GM23248 (cell line): ENCODE measurements around the gene PLCH1. TPM values are rescaled to one million over a fixed set of nuclear protein-coding genes. Genes with fewer than 3 reads are reported as not detected.
"Not testable (repeated sequence)": the region's sequence is repeated elsewhere in the genome, so short reads cannot be mapped to it uniquely, and the experiment has no call there.

ENCODE experiments used
- DNase-seq: peaks from one replicate; pipeline ENCODE4 v3.0.0-alpha.2; 2015
- H2AFZ ChIP-seq: fragments of 200-600 bp; sonication (generic); 2 replicates; pipeline ENCODE4 v1.6.1; 2016; ENCODE audit warnings: antibody characterized with exemption
- H3F3A ChIP-seq: fragments of 200-600 bp; sonication (generic); 2 replicates; pipeline ENCODE4 v1.6.1; 2016; ENCODE audit warnings: mild to moderate bottlenecking, antibody characterized with exemption, mixed run types; ENCODE audit not compliant: insufficient read depth
- H3K27ac ChIP-seq: fragments of 200-600 bp; sonication (generic); 2 replicates; pipeline ENCODE4 v1.5.1; 2016; ENCODE audit warnings: mild to moderate bottlenecking
- H3K27me3 ChIP-seq: fragments of 200-600 bp; sonication (generic); replicated peaks from 2 replicates; pipeline ENCODE4 v1.6.1; 2016; ENCODE audit warnings: mild to moderate bottlenecking; ENCODE audit not compliant: insufficient read depth
- H3K36me3 ChIP-seq: fragments of 200-600 bp; sonication (generic); 2 replicates; pipeline ENCODE4 v1.6.1; 2016; ENCODE audit warnings: low read depth, mild to moderate bottlenecking
- H3K4me1 ChIP-seq: fragments of 200-600 bp; sonication (generic); 2 replicates; pipeline ENCODE4 v1.6.1; 2016; ENCODE audit warnings: mild to moderate bottlenecking; ENCODE audit not compliant: insufficient read depth
- H3K4me2 ChIP-seq: fragments of 200-600 bp; sonication (generic); one replicate; pipeline ENCODE4 v1.6.1; 2016; ENCODE audit warnings: mild to moderate bottlenecking; ENCODE audit not compliant: unreplicated experiment
- H3K4me3 ChIP-seq: fragments of 200-600 bp; sonication (generic); 2 replicates; pipeline ENCODE4 v1.5.1; 2016; ENCODE audit warnings: mild to moderate bottlenecking
- H3K79me2 ChIP-seq: fragments of 200-600 bp; sonication (generic); 2 replicates; pipeline ENCODE4 v1.6.1; 2016; ENCODE audit warnings: mild to moderate bottlenecking; ENCODE audit not compliant: insufficient read depth
- H3K9ac ChIP-seq: fragments of 200-600 bp; sonication (generic); 2 replicates; pipeline ENCODE4 v1.6.1; 2016; ENCODE audit warnings: mild to moderate bottlenecking
- H3K9me2 ChIP-seq: fragments of 200-600 bp; sonication (generic); 2 replicates; pipeline ENCODE4 v1.6.1; 2016; ENCODE audit warnings: mixed run types, mild to moderate bottlenecking, moderate library complexity; ENCODE audit not compliant: insufficient read depth
- H3K9me3 ChIP-seq: fragments of 200-600 bp; sonication (generic); one replicate; pipeline ENCODE4 v1.6.1; 2017; ENCODE audit warnings: low read depth
- H4K20me1 ChIP-seq: fragments of 200-600 bp; sonication (generic); 2 replicates; pipeline ENCODE4 v1.6.0; 2016; ENCODE audit not compliant: insufficient read depth
- EZH2 ChIP-seq: fragments of 200-600 bp; sonication (generic); IDR thresholded peaks from 2 replicates; pipeline ENCODE4 v1.6.1; 2018; ENCODE audit warnings: antibody characterized with exemption, mild to moderate bottlenecking; ENCODE audit not compliant: insufficient read depth, poor library complexity, severe bottlenecking
- EZH2phosphoT487 ChIP-seq: fragments of 200-600 bp; sonication (generic); IDR thresholded peaks from 2 replicates; pipeline ENCODE4 v1.6.1; 2018; ENCODE audit warnings: antibody characterized with exemption, moderate library complexity, mild to moderate bottlenecking, low read depth; ENCODE audit not compliant: insufficient read depth
- WGBS, 2 experiments: methylation state at CpG; one replicate each; pipeline ENCODE4 v1.1.6; 2015 to 2017; ENCODE audit warnings: low lambda C conversion rate in 2 of 2, low coverage in 1 of 2; ENCODE audit errors: missing lambda C conversion rate in 2 of 2; 5-methylcytosine and 5-hydroxymethylcytosine counted together
- in situ Hi-C: fragments of 300-500 bp; cut with MboI; formaldehyde crosslinking; loops from 2 replicates; pipeline ENCODE4 v1.15.0; 2020
- polyA plus RNA-seq: library from polyadenylated mRNA; unstranded; fragments of >200 nt; fragmentation: Nextera tagmentation; extraction: Ambion mirVana; gene quantifications from 2 replicates; pipeline ENCODE4 v1.2.1, GENCODE V29; 2016
- total RNA-seq: library from RNA; depleted of rRNA; stranded (reverse); fragments of >200 nt; shearing (Covaris generic); gene quantifications from 2 replicates; pipeline ENCODE4 v1.2.3, GENCODE V29; 2014

PLCH1 gene
- total and polyA plus RNA-seq, 2 experiments from 2014 or later: not detected

GRCh38 chr3:155631323-155632019, 113.4 kb downstream of the PLCH1 start:
- TF ChIP-seq EZH2phosphoT487 (no peak), EZH2 (no peak)
- in situ Hi-C loops: no loop called here
- Histone ChIP-seq H3K27me3 (no peaks in the 10 kb centered on the region), H3K27ac (peak overlapping the region; percentile 5; the same call in 1 of the 2 replicates), H3F3A (peaks cover 14% of the 10 kb centered on the region; the same call in 1 of the 2 replicates), H3K9ac (no peak overlapping the region), H3K4me1 (peaks cover 4% of the 10 kb centered on the region), H3K4me2 (peak overlapping the region; percentile 35), H3K9me2 (no peaks in the 10 kb centered on the region), H3K9me3 (no peaks in the 10 kb centered on the region), H4K20me1 (no peaks in the 10 kb centered on the region), H3K36me3 (no peaks in the 10 kb centered on the region), H3K4me3 (no peak overlapping the region), H3K79me2 (no peaks in the 10 kb centered on the region), H2AFZ (no peak overlapping the region)
- WGBS, 2 experiments: 41 to 42% methylated on average over 7 of the region's 7 CpGs
- DNase-seq: peak; percentile 72

DNA sequence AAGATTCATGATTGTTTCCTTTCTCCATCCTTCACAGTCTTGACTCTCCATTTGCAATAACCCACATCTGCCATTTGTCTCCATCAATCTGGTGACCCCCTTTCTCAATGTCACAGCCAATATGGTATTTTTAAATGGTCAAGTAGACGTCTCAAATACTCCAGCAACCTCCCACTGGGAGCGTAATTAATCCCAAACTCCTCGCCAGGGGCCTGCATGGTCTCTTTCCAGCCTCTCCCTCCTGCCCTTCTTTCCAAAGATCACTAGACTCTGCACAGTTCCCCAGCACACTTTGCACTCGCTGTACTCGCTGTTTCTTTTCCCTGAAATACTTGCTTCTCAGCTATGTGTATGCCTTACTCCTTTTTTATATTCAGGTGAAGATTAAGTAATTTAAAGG, 115.3 kb downstream of the PLCH1 start:
- no peak overlapping the region for H2AFZ ChIP-seq

DNA sequence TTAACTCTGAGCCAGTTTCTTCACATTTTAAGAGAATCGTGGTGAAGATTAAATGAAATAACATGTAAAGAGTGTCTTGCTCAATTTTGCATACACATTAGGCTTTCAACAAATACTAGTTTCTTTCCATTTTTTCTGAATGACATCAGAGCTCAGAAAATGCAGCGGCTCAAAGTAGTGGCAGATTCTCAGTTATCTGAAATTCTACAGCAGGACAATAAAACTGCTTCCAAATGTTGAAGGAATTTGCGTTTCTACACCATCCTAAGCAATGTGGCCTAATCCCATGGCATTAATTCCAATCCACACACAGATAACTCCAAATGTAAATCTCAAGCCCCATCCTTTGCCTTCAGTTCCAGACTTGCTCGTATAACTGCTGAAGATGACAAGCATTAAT, 115.8 kb downstream of the PLCH1 start:
- Histone ChIP-seq H3K27ac (no peak overlapping the region), H3K4me3 (no peak overlapping the region), H3K9me2 (no peaks in the 10 kb centered on the region), H3F3A (peaks cover 14% of the 10 kb centered on the region; the same call in 1 of the 2 replicates), H3K36me3 (no peaks in the 10 kb centered on the region), H3K9ac (no peak overlapping the region), H3K9me3 (no peaks in the 10 kb centered on the region), H3K4me2 (no peak overlapping the region), H3K27me3 (no peaks in the 10 kb centered on the region), H2AFZ (no peak overlapping the region), H4K20me1 (no peaks in the 10 kb centered on the region), H3K79me2 (no peaks in the 10 kb centered on the region), H3K4me1 (peaks cover 4% of the 10 kb centered on the region)
- WGBS, 2 experiments: 65 to 68% methylated on average over 4 of the region's 4 CpGs
- peak; percentile 15 for DNase-seq
- in situ Hi-C loops: no loop called here
- TF ChIP-seq EZH2: no peak
- TF ChIP-seq EZH2phosphoT487: no peak

More for the DNA sequence above, 115.3 kb downstream of the PLCH1 start:
- Histone ChIP-seq H3K27ac (no peak overlapping the region), H3F3A (peaks cover 14% of the 10 kb centered on the region; the same call in 1 of the 2 replicates), H3K4me2 (no peak overlapping the region), H3K36me3 (no peaks in the 10 kb centered on the region), H3K4me1 (peaks cover 4% of the 10 kb centered on the region), H3K9ac (no peak overlapping the region), H3K9me3 (no peaks in the 10 kb centered on the region), H3K4me3 (no peak overlapping the region), H4K20me1 (no peaks in the 10 kb centered on the region), H3K9me2 (no peaks in the 10 kb centered on the region), H3K27me3 (no peaks in the 10 kb centered on the region), H3K79me2 (no peaks in the 10 kb centered on the region)
- DNase-seq: no peak
- WGBS, 2 experiments: 59% methylated on average over 5 of the region's 5 CpGs
- in situ Hi-C loops: no loop called here
- TF ChIP-seq EZH2 (no peak), EZH2phosphoT487 (no peak)

- H3K4me2 ChIP-seq, H3K79me2 ChIP-seq, H3K4me1 ChIP-seq, DNase-seq, H3F3A ChIP-seq, H3K9me2 ChIP-seq, H3K4me3 ChIP-seq, H3K27ac ChIP-seq, in situ Hi-C loops, H2AFZ ChIP-seq, H3K27me3 ChIP-seq, H3K9me3 ChIP-seq, H3K36me3 ChIP-seq, H3K9ac ChIP-seq, H4K20me1 ChIP-seq: not testable (repeated sequence)
- 64 to 69% methylated on average over 3 of the region's 3 CpGs for WGBS, 2 experiments
Measured at GRCh38 chr3:155622647-155623046, 122.2 kb downstream of the PLCH1 start.

GRCh38 chr3:155620552-155620951, 124.3 kb downstream of the PLCH1 start:
- in situ Hi-C loops, H3K27me3 ChIP-seq: not testable (repeated sequence)
- whole genome bisulfite sequencing, 2 experiments: 68 to 72% methylated on average over 5 of the region's 5 CpGs

More at GRCh38 chr3:155620552-155620951, 124.3 kb downstream of the PLCH1 start:
- H3K36me3 ChIP-seq, H3K27ac ChIP-seq, H3K9me2 ChIP-seq, H3K4me1 ChIP-seq, H3F3A ChIP-seq, DNase-seq, H2AFZ ChIP-seq, H4K20me1 ChIP-seq, H3K9ac ChIP-seq, H3K4me2 ChIP-seq, H3K79me2 ChIP-seq, H3K9me3 ChIP-seq, H3K4me3 ChIP-seq: not testable (repeated sequence)
